Osteoblast (primary cell): ENCODE data around the gene CGREF1. TPM values are rescaled to one million over a fixed set of nuclear protein-coding genes. Genes with fewer than 3 reads are reported as not detected.

Experiments used
- DNase-seq: peaks from one replicate; pipeline ENCODE4 v3.0.0; 2011; ENCODE audit warnings: low spot score, mixed read lengths; ENCODE audit not compliant: insufficient read length; ENCODE audit errors: missing footprints
- H2AFZ ChIP-seq: 2 replicates; pipeline ENCODE4 v1.6.0; 2011; ENCODE audit warnings: mild to moderate bottlenecking, low read length
- H3K27ac ChIP-seq: 2 replicates; pipeline ENCODE4 v1.5.1; 2011; ENCODE audit warnings: mild to moderate bottlenecking, low read depth, low read length, moderate library complexity
- H3K27me3 ChIP-seq: 2 replicates; pipeline ENCODE4 v1.6.0; 2012; ENCODE audit warnings: mild to moderate bottlenecking, control low read depth, inconsistent platforms, low read length, moderate library complexity; ENCODE audit not compliant: insufficient read depth
- H3K36me3 ChIP-seq: 2 replicates; pipeline ENCODE4 v1.5.1; 2011; ENCODE audit warnings: mild to moderate bottlenecking, low read length, control low read depth, moderate library complexity; ENCODE audit not compliant: insufficient read depth
- H3K4me1 ChIP-seq: 2 replicates; pipeline ENCODE4 v1.5.1; 2011; ENCODE audit warnings: mild to moderate bottlenecking, low read length, control low read depth, moderate library complexity; ENCODE audit not compliant: insufficient read depth
- H3K4me2 ChIP-seq: 2 replicates; pipeline ENCODE4 v1.6.0; 2011; ENCODE audit warnings: mild to moderate bottlenecking, low read length; ENCODE audit not compliant: insufficient read depth
- H3K4me3 ChIP-seq: fragments of 200-600 bp; sonication (generic); 3 replicates; pipeline ENCODE4 v1.5.1; 2012; ENCODE audit warnings: mild to moderate bottlenecking, low read length, inconsistent platforms; ENCODE audit not compliant: insufficient read depth
- H3K79me2 ChIP-seq: 2 replicates; pipeline ENCODE4 v1.6.0; 2012; ENCODE audit warnings: mild to moderate bottlenecking, low read length, control low read depth, inconsistent platforms; ENCODE audit not compliant: insufficient read depth
- H3K9me3 ChIP-seq: 2 replicates; pipeline ENCODE4 v1.5.1; 2011; ENCODE audit warnings: low read depth, low read length, control low read depth
- H4K20me1 ChIP-seq: 2 replicates; pipeline ENCODE4 v1.6.0; 2012; ENCODE audit warnings: mild to moderate bottlenecking, low read length, control low read depth; ENCODE audit not compliant: insufficient read depth
- CTCF ChIP-seq: IDR thresholded peaks from 2 replicates; pipeline ENCODE4 v1.5.1; 2011; ENCODE audit warnings: mild to moderate bottlenecking, low read depth, low read length, moderate library complexity; ENCODE audit errors: extremely low read depth
- total RNA-seq: library from RNA; depleted of rRNA; stranded (reverse); fragments of >200 nt; gene quantifications from 2 replicates; pipeline ENCODE4 v1.2.3, GENCODE V29; 2012

CGREF1 gene
- total RNA-seq, 1 donor: 14.5 TPM

- H3K27ac ChIP-seq: no peak overlapping the region
- no peaks in the 10 kb centered on the region for H3K36me3 ChIP-seq
- DNase-seq: no peak
- no peak overlapping the region for H2AFZ ChIP-seq
- no peaks in the 10 kb centered on the region for H3K4me1 ChIP-seq
- H3K79me2 ChIP-seq: no peaks in the 10 kb centered on the region
- no peaks in the 10 kb centered on the region for H3K27me3 ChIP-seq
- no peak overlapping the region for H3K4me2 ChIP-seq
- H3K4me3 ChIP-seq: no peak overlapping the region
- H4K20me1 ChIP-seq: no peaks in the 10 kb centered on the region
- no peaks in the 10 kb centered on the region for H3K9me3 ChIP-seq
- no peak for TF ChIP-seq CTCF
Measured at GRCh38 chr2:27149570-27150405, 30.9 kb upstream of the CGREF1 start.

- H3K27me3 ChIP-seq: no peaks in the 10 kb centered on the region
- no peak for TF ChIP-seq CTCF
- H2AFZ ChIP-seq: no peak within 1 kb of the TSS
- H3K79me2 ChIP-seq: no peaks in the 10 kb centered on the region
- no peak for DNase-seq
- no peak within 1 kb of the TSS for H3K4me2 ChIP-seq
- no peak within 1 kb of the TSS for H3K4me3 ChIP-seq
- no peaks in the 10 kb centered on the region for H3K9me3 ChIP-seq
- H3K27ac ChIP-seq: no peak within 1 kb of the TSS
- H4K20me1 ChIP-seq: no peaks in the 10 kb centered on the region
- no peaks in the 10 kb centered on the region for H3K36me3 ChIP-seq
- H3K4me1 ChIP-seq: no peaks in the 10 kb centered on the region
Measured at GRCh38 chr2:27148801-27149439, 30.0 kb upstream of the CGREF1 start, which contains the start of gene TCF23. Gene TCF23, plus strand, starts transcription at chr2:27149004. Its CDS starts 130 bp downstream, at chr2:27149134.

- Histone ChIP-seq H3K4me3 (no peak overlapping the region), H3K79me2 (no peaks in the 10 kb centered on the region), H4K20me1 (no peaks in the 10 kb centered on the region), H3K27me3 (peaks cover 9% of the 10 kb centered on the region), H3K4me1 (no peaks in the 10 kb centered on the region), H3K36me3 (no peaks in the 10 kb centered on the region), H3K9me3 (no peaks in the 10 kb centered on the region), H3K4me2 (no peak overlapping the region), H3K27ac (no peak overlapping the region), H2AFZ (no peak overlapping the region)
- no peak for TF ChIP-seq CTCF
- DNase-seq: no peak
Measured at GRCh38 chr2:27147935-27148334, 29.0 kb upstream of the CGREF1 start.

- Histone ChIP-seq H3K4me2 (no peak overlapping the region), H3K36me3 (no peaks in the 10 kb centered on the region), H3K9me3 (no peaks in the 10 kb centered on the region), H3K4me3 (no peak overlapping the region), H3K27ac (no peak overlapping the region), H3K4me1 (no peaks in the 10 kb centered on the region), H2AFZ (no peak overlapping the region), H3K79me2 (no peaks in the 10 kb centered on the region), H4K20me1 (no peaks in the 10 kb centered on the region), H3K27me3 (peaks cover 10% of the 10 kb centered on the region)
- no peak for DNase-seq
- no peak for TF ChIP-seq CTCF
Measured at GRCh38 chr2:27145682-27146081, 26.8 kb upstream of the CGREF1 start.
